ENCODE measurements around the gene VWF.
"Not testable (repeated sequence)": the region's sequence is repeated elsewhere in the genome, so short reads cannot be mapped to it uniquely, and the experiment has no call there.

Gene VWF

GRCh38 chr12:6040815-6041214 is 83.7 kb downstream of the VWF start:
- DNase-seq, result no peak
- TF ChIP-seq GATA1 (IDR thresholded peaks at IDR 0.05; ENCODE audit: low read depth, low read length), result no peak

- peak; percentile 45 to 72 for DNase-seq
Measured at GRCh38 chr12:6039894-6040601, 84.4 kb downstream of the VWF start.

GRCh38 chr12:6038160-6038559 is 86.3 kb downstream of the VWF start:
- TF ChIP-seq GATA1 (IDR thresholded peaks at IDR 0.05; ENCODE audit: low read depth, low read length) (no peak), POLR2A (IDR thresholded peaks at IDR 0.05; ENCODE audit: low read length) (no peak)
- DNase-seq, result peak; percentile 82

More at GRCh38 chr12:6039894-6040601, 84.4 kb downstream of the VWF start:
- no peak for TF ChIP-seq GATA1 (IDR thresholded peaks at IDR 0.05; ENCODE audit: low read depth, low read length)
- no peak for TF ChIP-seq POLR2A (IDR thresholded peaks at IDR 0.05; ENCODE audit: low read length)

GRCh38 chr12:6037459-6037858 is 87.0 kb downstream of the VWF start:
- DNase-seq, result no peak
- TF ChIP-seq GATA1 (IDR thresholded peaks at IDR 0.05; ENCODE audit: low read depth, low read length) (no peak), POLR2A (IDR thresholded peaks at IDR 0.05; ENCODE audit: low read length) (no peak)

GRCh38 chr12:6036509-6036908 is 88.0 kb downstream of the VWF start:
- TF ChIP-seq GATA1 (IDR thresholded peaks at IDR 0.05; ENCODE audit: low read depth, low read length) (no peak), POLR2A (IDR thresholded peaks at IDR 0.05; ENCODE audit: low read length) (no peak)

GRCh38 chr12:6034596-6034995 is 89.9 kb downstream of the VWF start:
- DNase-seq, result no peak
- TF ChIP-seq POLR2A (IDR thresholded peaks at IDR 0.05; ENCODE audit: low read length), result no peak
- TF ChIP-seq GATA1 (IDR thresholded peaks at IDR 0.05; ENCODE audit: low read depth, low read length), result no peak

More at GRCh38 chr12:6036509-6036908, 88.0 kb downstream of the VWF start:
- DNase-seq, result no peak

GRCh38 chr12:6033546-6033945 is 90.9 kb downstream of the VWF start:
- TF ChIP-seq GATA1 (IDR thresholded peaks at IDR 0.05; ENCODE audit: low read depth, low read length), result no peak
- TF ChIP-seq POLR2A (IDR thresholded peaks at IDR 0.05; ENCODE audit: low read length), result no peak
- DNase-seq, result no peak

- DNase-seq, result no peak
- no peak for TF ChIP-seq GATA1 (IDR thresholded peaks at IDR 0.05; ENCODE audit: low read depth, low read length)
- TF ChIP-seq POLR2A (IDR thresholded peaks at IDR 0.05; ENCODE audit: low read length), result no peak
Measured at GRCh38 chr12:6032726-6033125, 91.7 kb downstream of the VWF start.

GRCh38 chr12:6031001-6031400 is 93.5 kb downstream of the VWF start:
- TF ChIP-seq GATA1 (IDR thresholded peaks at IDR 0.05; ENCODE audit: low read depth, low read length), result no peak
- no peak for TF ChIP-seq POLR2A (IDR thresholded peaks at IDR 0.05; ENCODE audit: low read length)
- DNase-seq, result no peak

- DNase-seq, result no peak
- TF ChIP-seq POLR2A (IDR thresholded peaks at IDR 0.05; ENCODE audit: low read length) (no peak), GATA1 (IDR thresholded peaks at IDR 0.05; ENCODE audit: low read depth, low read length) (no peak)
Measured at GRCh38 chr12:6030081-6030480, 94.4 kb downstream of the VWF start.

- no peak for DNase-seq
- no peak for TF ChIP-seq GATA1 (IDR thresholded peaks at IDR 0.05; ENCODE audit: low read depth, low read length)
- no peak for TF ChIP-seq POLR2A (IDR thresholded peaks at IDR 0.05; ENCODE audit: low read length)
Measured at GRCh38 chr12:6029401-6029800, 95.1 kb downstream of the VWF start.

GRCh38 chr12:6026998-6027397 is 97.5 kb downstream of the VWF start:
- TF ChIP-seq GATA1 (IDR thresholded peaks at IDR 0.05; ENCODE audit: low read depth, low read length) (no peak), POLR2A (IDR thresholded peaks at IDR 0.05; ENCODE audit: low read length) (no peak)
- no peak for DNase-seq

- not testable (repeated sequence) for DNase-seq
Measured at GRCh38 chr12:6025703-6026298, 98.7 kb downstream of the VWF start.

GRCh38 chr12:6024066-6024465 is 100.4 kb downstream of the VWF start:
- not testable (repeated sequence) for DNase-seq

GRCh38 chr12:6020930-6021329 is 103.5 kb downstream of the VWF start:
- no peak for DNase-seq
- TF ChIP-seq GATA1 (IDR thresholded peaks at IDR 0.05; ENCODE audit: low read depth, low read length) (no peak), POLR2A (IDR thresholded peaks at IDR 0.05; ENCODE audit: low read length) (no peak)

- DNase-seq, result not testable (repeated sequence)
Measured at GRCh38 chr12:6020511-6020910, 104.0 kb downstream of the VWF start.

GRCh38 chr12:6019256-6019655 is 105.2 kb downstream of the VWF start:
- DNase-seq, result not testable (repeated sequence)

Data from erythroblast (primary cell).